HG02852 (cell line): ENCODE data around the gene IZUMO1R.
"Not testable (repeated sequence)": the region's sequence is repeated elsewhere in the genome, so short reads cannot be mapped to it uniquely, and the experiment has no call there.

ENCODE experiments used
- ATAC-seq: cut with Tn5 transposase; IDR thresholded peaks from one replicate; pipeline ENCODE4 v1.9.1; 2021; ENCODE audit warnings: mild to moderate bottlenecking, moderate library complexity; ENCODE audit not compliant: unreplicated experiment

The IZUMO1R gene

GRCh38 chr11:94303966-94304958 is at the start of gene IZUMO1R:
IZUMO1R (plus strand) TSS chr11:94304580; CDS start chr11:94305637, 1,057 bp downstream.
- no peak for ATAC-seq

GRCh38 chr11:94271885-94272372 is 32.5 kb upstream of the IZUMO1R start:
- peak; percentile 91 for ATAC-seq

GRCh38 chr11:94272738-94273313 is 31.6 kb upstream of the IZUMO1R start:
- ATAC-seq = peak; percentile 44

GRCh38 chr11:94275961-94276360 is 28.4 kb upstream of the IZUMO1R start:
- no peak for ATAC-seq

- no peak for ATAC-seq
These were observed 27.4 kb upstream of the IZUMO1R start for GRCh38 chr11:94276943-94277342.

- not testable (repeated sequence) for ATAC-seq
These were observed 26.2 kb upstream of the IZUMO1R start for GRCh38 chr11:94278207-94278606.

GRCh38 chr11:94279996-94280395 is 24.4 kb upstream of the IZUMO1R start:
- ATAC-seq = peak; percentile 64

GRCh38 chr11:94281324-94281723 is 23.1 kb upstream of the IZUMO1R start:
- ATAC-seq = no peak

GRCh38 chr11:94283678-94284077 is 20.7 kb upstream of the IZUMO1R start:
- no peak for ATAC-seq

- ATAC-seq = no peak
These were observed 8.8 kb upstream of the IZUMO1R start for GRCh38 chr11:94295534-94295933.

- ATAC-seq = no peak
These were observed 6.3 kb upstream of the IZUMO1R start for GRCh38 chr11:94297985-94298576.

GRCh38 chr11:94302776-94303175 is 1.6 kb upstream of the IZUMO1R start:
- ATAC-seq = no peak

- ATAC-seq = no peak
These were observed 766 bp downstream of the IZUMO1R start for GRCh38 chr11:94305146-94305545.

GRCh38 chr11:94307101-94307791 is 2.9 kb downstream of the IZUMO1R start:
- no peak for ATAC-seq

GRCh38 chr11:94308024-94308423 is 3.6 kb downstream of the IZUMO1R start:
- ATAC-seq = no peak

GRCh38 chr11:94309757-94310156 is 5.4 kb downstream of the IZUMO1R start:
- ATAC-seq = no peak

- ATAC-seq = no peak
These were observed 6.0 kb downstream of the IZUMO1R start for GRCh38 chr11:94310191-94310875.

- ATAC-seq = no peak
These were observed 8.0 kb downstream of the IZUMO1R start for GRCh38 chr11:94312339-94312738.

- no peak for ATAC-seq
These were observed 9.7 kb downstream of the IZUMO1R start for GRCh38 chr11:94314064-94314463.

GRCh38 chr11:94315664-94316063 is 11.3 kb downstream of the IZUMO1R start:
- no peak for ATAC-seq
